Measurements from ENCODE around the gene NT5C2.

Gene NT5C2

DNA sequence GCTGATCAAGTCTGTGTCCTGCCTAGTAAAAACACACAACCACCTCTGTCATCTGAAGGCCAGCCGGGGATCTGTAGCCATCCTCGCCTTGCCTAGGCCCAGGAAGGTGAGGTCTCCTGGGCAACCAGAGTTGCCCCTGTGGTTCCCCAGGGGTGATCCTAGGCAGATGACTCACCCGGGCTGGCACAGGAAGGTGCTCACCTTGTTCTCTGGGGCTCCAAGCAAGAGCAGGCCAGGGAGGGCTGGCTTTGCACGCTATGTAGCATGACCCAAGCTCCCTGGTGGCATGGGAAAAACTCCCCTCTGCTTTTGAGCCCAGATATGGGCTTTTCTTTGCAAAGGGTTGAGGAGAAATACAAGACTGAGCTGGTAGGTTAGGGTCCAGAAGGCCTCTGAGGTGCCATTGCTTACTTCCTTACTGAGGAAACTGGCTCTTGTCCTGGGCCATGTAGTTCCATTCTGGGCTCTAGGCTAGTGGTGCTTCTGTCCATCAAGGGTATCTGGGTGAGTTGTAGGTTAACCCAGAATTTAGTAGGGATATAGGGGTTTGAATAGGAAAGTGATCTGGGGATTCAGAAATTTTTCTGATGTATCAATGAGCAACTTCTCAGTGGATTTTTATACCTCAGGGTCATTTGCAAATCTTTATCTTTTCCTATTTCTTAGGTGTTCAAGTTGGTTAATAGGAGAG, 112.0 kb downstream of the NT5C2 start:
- no peak for DNase-seq (ENCODE audit: low spot score)
- no peak for TF ChIP-seq CTCF (IDR thresholded peaks at IDR 0.05; ENCODE audit: extremely low read depth, insufficient read depth, missing control alignments)
- in situ Hi-C loops (cut with MboI; ENCODE audit: low pct_unique_long_range_greater_than_20kb, low sequenced_read_pairs, unreplicated experiment), result no loop called here

- TF ChIP-seq CTCF (IDR thresholded peaks at IDR 0.05; ENCODE audit: extremely low read depth, insufficient read depth, missing control alignments), result no peak
- no peak for DNase-seq (ENCODE audit: low spot score)
- in situ Hi-C loops (cut with MboI; ENCODE audit: low pct_unique_long_range_greater_than_20kb, low sequenced_read_pairs, unreplicated experiment), result no loop called here
Observed at GRCh38 chr10:103079946-103080345, 113.1 kb downstream of the NT5C2 start.

DNA sequence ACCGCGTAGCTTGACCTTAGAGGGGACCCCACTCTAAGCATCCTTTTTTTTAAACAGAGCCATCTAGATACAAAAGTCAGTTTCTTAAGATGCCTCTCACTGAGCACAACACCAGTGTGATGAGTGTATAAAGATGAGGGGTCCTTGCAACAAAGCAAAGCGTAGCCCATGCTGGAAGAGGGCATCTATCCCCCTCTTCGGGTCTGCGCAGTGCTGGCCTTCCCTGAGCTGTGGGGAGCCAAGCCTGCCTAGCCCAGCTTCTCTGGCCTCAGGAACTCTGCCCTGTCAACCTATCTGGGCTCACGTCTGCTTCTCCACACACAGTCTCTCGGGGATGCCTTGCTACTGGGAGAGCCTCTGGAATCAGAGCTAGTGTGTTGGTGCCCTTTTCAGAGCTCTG, 114.0 kb downstream of the NT5C2 start:
- no peak for TF ChIP-seq CTCF (IDR thresholded peaks at IDR 0.05; ENCODE audit: extremely low read depth, insufficient read depth, missing control alignments)
- in situ Hi-C loops (cut with MboI; ENCODE audit: low pct_unique_long_range_greater_than_20kb, low sequenced_read_pairs, unreplicated experiment), result no loop called here
- DNase-seq (ENCODE audit: low spot score), result no peak

- no peak for DNase-seq (ENCODE audit: low spot score)
- TF ChIP-seq CTCF (IDR thresholded peaks at IDR 0.05; ENCODE audit: extremely low read depth, insufficient read depth, missing control alignments), result no peak
- in situ Hi-C loops (cut with MboI; ENCODE audit: low pct_unique_long_range_greater_than_20kb, low sequenced_read_pairs, unreplicated experiment), result no loop called here
Observed at GRCh38 chr10:103078676-103079075, 114.4 kb downstream of the NT5C2 start.

DNA sequence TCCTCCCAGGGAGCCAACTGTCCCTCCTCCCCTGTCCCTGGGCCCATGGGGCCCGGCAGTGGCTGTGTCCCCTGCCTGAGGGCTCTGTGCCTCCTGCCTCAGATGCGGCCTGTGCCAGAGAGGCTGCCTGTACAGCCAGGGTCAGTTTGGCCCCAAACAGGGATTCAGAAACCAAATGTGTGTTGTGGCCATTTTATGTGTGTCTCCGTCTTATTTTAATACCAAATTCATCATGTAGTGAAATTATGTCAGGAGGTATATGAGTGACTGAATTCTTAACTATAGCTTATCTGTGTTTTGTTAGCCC, 114.8 kb downstream of the NT5C2 start:
- TF ChIP-seq CTCF (IDR thresholded peaks at IDR 0.05; ENCODE audit: extremely low read depth, insufficient read depth, missing control alignments), result no peak

DNA sequence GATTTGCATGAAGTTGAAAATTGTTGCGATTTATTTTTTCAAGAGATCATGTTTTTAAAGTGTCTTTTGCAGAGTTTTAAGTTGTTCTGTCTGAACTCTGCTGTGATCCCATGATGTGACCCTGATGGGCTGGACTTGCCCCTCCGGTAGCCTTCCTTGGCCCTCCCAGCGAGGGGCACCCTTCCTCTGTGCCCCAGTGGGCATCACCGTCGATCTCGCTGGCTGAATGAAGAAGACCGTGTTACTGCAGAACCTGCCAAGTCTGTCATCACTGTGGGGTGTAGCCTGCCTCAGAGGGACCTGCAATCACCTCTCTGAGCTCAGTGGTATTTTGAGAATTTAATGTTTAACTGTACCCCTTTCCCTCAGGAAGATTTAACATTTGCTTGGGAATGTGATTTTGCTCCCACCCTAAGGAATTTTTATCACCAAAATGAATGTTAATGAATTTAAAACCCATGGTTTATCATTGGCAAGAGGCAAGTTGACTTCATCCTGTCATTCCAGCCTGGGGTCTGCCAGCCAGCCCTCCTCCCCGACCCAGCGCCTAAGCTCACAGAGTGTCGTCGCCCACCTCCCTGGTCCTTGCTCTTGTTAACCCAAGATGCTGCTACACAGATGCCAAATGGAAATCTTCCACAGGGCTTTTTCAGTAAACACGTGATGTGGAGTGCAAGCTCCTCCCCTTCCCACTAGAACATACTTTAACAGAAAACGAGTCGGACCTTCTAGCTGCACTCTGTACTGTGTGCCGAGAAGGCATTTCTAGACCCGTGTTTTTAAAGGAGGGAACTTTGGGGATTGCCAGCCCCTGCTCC, 115.4 kb downstream of the NT5C2 start:
- in situ Hi-C loops (cut with MboI; ENCODE audit: low pct_unique_long_range_greater_than_20kb, low sequenced_read_pairs, unreplicated experiment), result no loop called here
- DNase-seq (ENCODE audit: low spot score), result no peak
- TF ChIP-seq CTCF (IDR thresholded peaks at IDR 0.05; ENCODE audit: extremely low read depth, insufficient read depth, missing control alignments), result no peak

More for the DNA sequence above, 114.8 kb downstream of the NT5C2 start:
- DNase-seq (ENCODE audit: low spot score), result no peak
- in situ Hi-C loops (cut with MboI; ENCODE audit: low pct_unique_long_range_greater_than_20kb, low sequenced_read_pairs, unreplicated experiment), result no loop called here

Measured in GM13977 (cell line).